ENCODE measurements around the gene OSCAR. TPM values are rescaled to one million over a fixed set of nuclear protein-coding genes. Genes with fewer than 3 reads are reported as not detected.

The OSCAR gene
- total RNA-seq = 1 to 10 TPM in 3 of 4 donors, under 1 TPM in 1; 0.29 to 5.0 (median 1.6) TPM

GRCh38 chr19:54100561-54100960, at the start of gene OSCAR:
TSS of gene OSCAR (minus strand) at chr19:54100803. CDS start at chr19:54100792, 11 bp downstream.
- peaks cover 7 to 42% (median 34%) of the 10 kb centered on the region in 4 donors for H3K4me1 ChIP-seq
- H3K4me3 ChIP-seq = peak within 1 kb of the TSS in 1 of 4 donors; percentile 7
- peaks cover 0 to 9% (median 3%) of the 10 kb centered on the region in 4 donors for H3K27me3 ChIP-seq
- peaks cover 0 to 9% (median 3%) of the 10 kb centered on the region in 4 donors for H3K36me3 ChIP-seq
- H3K9me3 ChIP-seq = no peaks in the 10 kb centered on the region
- TF ChIP-seq POLR2AphosphoS5 (IDR thresholded peaks at IDR 0.05) (no peak), EP300 (IDR thresholded peaks at IDR 0.05) (no peak), POLR2A (IDR thresholded peaks at IDR 0.05; ENCODE audit: low read depth) (no peak), CTCF (IDR thresholded peaks at IDR 0.05) (no peak)
- DNase-seq (ENCODE audit: extremely low spot score) = no peak
- no peak within 1 kb of the TSS for H3K27ac ChIP-seq (replicated peaks in 1 of 4)
- intact Hi-C loops (cut with DNase I) = loop anchor here (10.0 kb wide), 1 partner anchor 226 kb away; no protein-coding TSS in a partner anchor
- WGBS = 62% methylated on average over 5 of the region's 5 CpGs

- intact Hi-C loops (cut with DNase I) = no loop called here
- WGBS = 86% methylated on average over 12 of the region's 12 CpGs
- H3K9me3 ChIP-seq = no peaks in the 10 kb centered on the region
- H3K27ac ChIP-seq (replicated peaks in 1 of 4) = peak overlapping the region in 1 of 4 donors; percentile 13
- TF ChIP-seq POLR2A (IDR thresholded peaks at IDR 0.05; ENCODE audit: low read depth) = no peak
- TF ChIP-seq EP300 (IDR thresholded peaks at IDR 0.05) = no peak
- no peak for TF ChIP-seq POLR2AphosphoS5 (IDR thresholded peaks at IDR 0.05)
- no peak for TF ChIP-seq CTCF (IDR thresholded peaks at IDR 0.05)
- H3K27me3 ChIP-seq = no peaks in the 10 kb centered on the region
- H3K36me3 ChIP-seq = peaks cover 93 to 100% (median 100%) of the 10 kb centered on the region in 4 donors
- DNase-seq (ENCODE audit: extremely low spot score) = no peak
- peaks cover 11 to 43% (median 33%) of the 10 kb centered on the region in 4 donors for H3K4me1 ChIP-seq
- H3K4me3 ChIP-seq = no peak overlapping the region
Measured at GRCh38 chr19:54149021-54149812, 48.6 kb upstream of the OSCAR start.

GRCh38 chr19:54148158-54148557, 47.6 kb upstream of the OSCAR start:
- Histone ChIP-seq H3K9me3 (no peaks in the 10 kb centered on the region), H3K36me3 (peaks cover 93 to 100% (median 100%) of the 10 kb centered on the region in 4 donors), H3K27ac (replicated peaks in 1 of 4) (peak overlapping the region in 2 of 4 donors; percentile 13 to 47), H3K27me3 (no peaks in the 10 kb centered on the region), H3K4me1 (peaks cover 11 to 33% (median 26%) of the 10 kb centered on the region in 4 donors), H3K4me3 (no peak overlapping the region)
- DNase-seq (ENCODE audit: extremely low spot score) = no peak
- intact Hi-C loops (cut with DNase I) = no loop called here
- TF ChIP-seq POLR2A (IDR thresholded peaks at IDR 0.05; ENCODE audit: low read depth) = no peak
- TF ChIP-seq EP300 (IDR thresholded peaks at IDR 0.05) = no peak
- 67% methylated on average over 16 of the region's 19 CpGs for whole genome bisulfite sequencing

GRCh38 chr19:54147676-54148075, 47.1 kb upstream of the OSCAR start:
- TF ChIP-seq POLR2AphosphoS5 (IDR thresholded peaks at IDR 0.05) = peak in 1 of 2 donors; percentile 64
- no peak for TF ChIP-seq CTCF (IDR thresholded peaks at IDR 0.05)
- H3K4me1 ChIP-seq = peaks cover 11 to 29% (median 22%) of the 10 kb centered on the region in 4 donors
- H3K4me3 ChIP-seq = no peak overlapping the region
- peaks cover 93 to 100% (median 100%) of the 10 kb centered on the region in 4 donors for H3K36me3 ChIP-seq
- H3K9me3 ChIP-seq = no peaks in the 10 kb centered on the region
- WGBS = 58% methylated on average over 3 of the region's 3 CpGs
- H3K27ac ChIP-seq (replicated peaks in 1 of 4) = peak overlapping the region; percentile 1 to 47 (median 14)
- no peak for DNase-seq (ENCODE audit: extremely low spot score)
- H3K27me3 ChIP-seq = no peaks in the 10 kb centered on the region
- intact Hi-C loops (cut with DNase I) = no loop called here

GRCh38 chr19:54145541-54146158, 45.0 kb upstream of the OSCAR start:
- Histone ChIP-seq H3K27ac (replicated peaks in 1 of 4) (no peak overlapping the region), H3K9me3 (no peaks in the 10 kb centered on the region), H3K4me1 (peaks cover 11 to 44% (median 33%) of the 10 kb centered on the region in 4 donors), H3K27me3 (no peaks in the 10 kb centered on the region), H3K4me3 (no peak overlapping the region), H3K36me3 (peaks cover 83 to 96% (median 95%) of the 10 kb centered on the region in 4 donors)
- intact Hi-C loops (cut with DNase I) = no loop called here
- DNase-seq (ENCODE audit: extremely low spot score) = no peak
- WGBS = 90% methylated on average over 9 of the region's 28 CpGs
- TF ChIP-seq CTCF (IDR thresholded peaks at IDR 0.05) (no peak), EP300 (IDR thresholded peaks at IDR 0.05) (no peak), POLR2AphosphoS5 (IDR thresholded peaks at IDR 0.05) (no peak), POLR2A (IDR thresholded peaks at IDR 0.05; ENCODE audit: low read depth) (no peak)

Data from esophagus muscularis mucosa (tissue), 4 donors.